CD1c-positive myeloid dendritic cell (primary cell): ENCODE results near the gene F13B.
"Not testable (repeated sequence)": the region's sequence is repeated elsewhere in the genome, so short reads cannot be mapped to it uniquely, and the experiment has no call there.

Experiments used
- DNase-seq: peaks from one replicate; pipeline ENCODE4 v3.0.0-alpha.2; 2016; ENCODE audit errors: extremely low spot score

F13B gene

GRCh38 chr1:197042676-197043341, 24.3 kb downstream of the F13B start:
- DNase-seq = no peak

- no peak for DNase-seq
These were observed 25.3 kb downstream of the F13B start for GRCh38 chr1:197041486-197042353.

- DNase-seq = no peak
These were observed 30.2 kb downstream of the F13B start for GRCh38 chr1:197036861-197037260.

GRCh38 chr1:197034631-197035339, 32.3 kb downstream of the F13B start:
- not testable (repeated sequence) for DNase-seq

- no peak for DNase-seq
These were observed 37.3 kb downstream of the F13B start for GRCh38 chr1:197029749-197030148.

- DNase-seq = no peak
These were observed 39.7 kb downstream of the F13B start for GRCh38 chr1:197027359-197027758.

- DNase-seq = no peak
These were observed 42.6 kb downstream of the F13B start for GRCh38 chr1:197024460-197024859.

- no peak for DNase-seq
These were observed 45.3 kb downstream of the F13B start for GRCh38 chr1:197021716-197022115.

GRCh38 chr1:197017558-197018146, 49.4 kb downstream of the F13B start:
- no peak for DNase-seq

GRCh38 chr1:197016751-197017150, 50.3 kb downstream of the F13B start:
- no peak for DNase-seq

- no peak for DNase-seq
These were observed 53.8 kb downstream of the F13B start for GRCh38 chr1:197013234-197013633.

- no peak for DNase-seq
These were observed 55.4 kb downstream of the F13B start for GRCh38 chr1:197011614-197012013.

- DNase-seq = no peak
These were observed 58.2 kb downstream of the F13B start for GRCh38 chr1:197008861-197009260.

- DNase-seq = no peak
These were observed 63.9 kb downstream of the F13B start for GRCh38 chr1:197003132-197003531.

GRCh38 chr1:197001828-197002227, 65.2 kb downstream of the F13B start:
- no peak for DNase-seq

- no peak for DNase-seq
These were observed 69.6 kb downstream of the F13B start for GRCh38 chr1:196997423-196997822.

- no peak for DNase-seq
These were observed 73.1 kb downstream of the F13B start for GRCh38 chr1:196993916-196994315.

- not testable (repeated sequence) for DNase-seq
These were observed 75.0 kb downstream of the F13B start for GRCh38 chr1:196991919-196992651.
